ENCODE results near the gene LDOC1. TPM values are rescaled to one million over a fixed set of nuclear protein-coding genes. Genes with fewer than 3 reads are reported as not detected.

Gene LDOC1
- total RNA-seq, 3 donors from 2014 or later: 4.6 to 7.4 (median 5.8) TPM

- H3K36me3 Mint-ChIP-seq (ENCODE audit: insufficient read depth): no peaks in the 10 kb centered on the region
- H3K4me3 Mint-ChIP-seq: no peak overlapping the region
- H3K27me3 Mint-ChIP-seq (ENCODE audit: low read depth): no peaks in the 10 kb centered on the region
- ATAC-seq (no peak), DNase-seq (no peak)
- no peaks in the 10 kb centered on the region for H3K4me1 Mint-ChIP-seq (ENCODE audit: low read depth)
- no peaks in the 10 kb centered on the region for H3K9me3 Mint-ChIP-seq
These were observed 49.8 kb downstream of the LDOC1 start for GRCh38 chrX:141127146-141127545.

Other genes starting within 250 kb of the LDOC1 start
- not detected for gene SPANXB1, start 174.5 kb downstream of the LDOC1 start, total RNA-seq
- not detected for gene SPANXC, start 65.4 kb upstream of the LDOC1 start, total RNA-seq

All from activated T-cell treated with anti-CD3 and anti-CD28 coated beads, Interleukin-2, amount 50 U/mL, for 4 hours (primary cell).